ENCODE data around the gene DPPA4.

- TF ChIP-seq, protein P1, sequence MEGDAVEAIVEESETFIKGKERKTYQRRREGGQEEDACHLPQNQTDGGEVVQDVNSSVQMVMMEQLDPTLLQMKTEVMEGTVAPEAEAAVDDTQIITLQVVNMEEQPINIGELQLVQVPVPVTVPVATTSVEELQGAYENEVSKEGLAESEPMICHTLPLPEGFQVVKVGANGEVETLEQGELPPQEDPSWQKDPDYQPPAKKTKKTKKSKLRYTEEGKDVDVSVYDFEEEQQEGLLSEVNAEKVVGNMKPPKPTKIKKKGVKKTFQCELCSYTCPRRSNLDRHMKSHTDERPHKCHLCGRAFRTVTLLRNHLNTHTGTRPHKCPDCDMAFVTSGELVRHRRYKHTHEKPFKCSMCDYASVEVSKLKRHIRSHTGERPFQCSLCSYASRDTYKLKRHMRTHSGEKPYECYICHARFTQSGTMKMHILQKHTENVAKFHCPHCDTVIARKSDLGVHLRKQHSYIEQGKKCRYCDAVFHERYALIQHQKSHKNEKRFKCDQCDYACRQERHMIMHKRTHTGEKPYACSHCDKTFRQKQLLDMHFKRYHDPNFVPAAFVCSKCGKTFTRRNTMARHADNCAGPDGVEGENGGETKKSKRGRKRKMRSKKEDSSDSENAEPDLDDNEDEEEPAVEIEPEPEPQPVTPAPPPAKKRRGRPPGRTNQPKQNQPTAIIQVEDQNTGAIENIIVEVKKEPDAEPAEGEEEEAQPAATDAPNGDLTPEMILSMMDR (IDR thresholded peaks at IDR 0.05): no peak
- TF ChIP-seq POLR2AphosphoS5 (IDR thresholded peaks at IDR 0.05) (no peak), EP300 (IDR thresholded peaks at IDR 0.05) (no peak)
These were observed 26.3 kb upstream of the DPPA4 start for GRCh38 chr3:109363634-109364033.

Data from suprapubic skin (tissue), 4 donors.